Panc1 (cell line): ENCODE data around the gene HS3ST2. TPM values are rescaled to one million over a fixed set of nuclear protein-coding genes. Genes with fewer than 3 reads are reported as not detected.

Source experiments
- ATAC-seq: fragments of 200-7000 bp; cut with Tn5 transposase; 2 replicates; pipeline ENCODE4 v1.9.1; 2020; ENCODE audit warnings: mild to moderate bottlenecking, moderate library complexity
- BruUV-seq: library from RNA; stranded (reverse); fragments of 400-500 nt; replicated peaks from 2 replicates; lab custom pipeline; 2021; lab: Mats Ljungman, UMichigan
- CTCF ChIA-PET: fragments of 300-600 bp; sonication (Branson Sonifier 250); formaldehyde crosslinking; loops from one replicate; lab custom pipeline; 2022; ENCODE audit warnings: antibody characterized with exemption; lab: Charles Lee
- POLR2A ChIA-PET: fragments of 300-600 bp; sonication (Branson Sonifier 250); formaldehyde crosslinking; loops from one replicate; lab custom pipeline; 2022; ENCODE audit warnings: antibody characterized with exemption; lab: Charles Lee
- DNase-seq: peaks from one replicate; pipeline ENCODE4 v3.0.0-alpha.2; 2010; ENCODE audit warnings: low read depth, low spot score
- H3K27ac ChIP-seq: 2 replicates; pipeline ENCODE4 v1.5.1; 2011; ENCODE audit warnings: mild to moderate bottlenecking, low read length, inconsistent platforms
- H3K27me3 ChIP-seq: fragments of 200-500 bp; sonication (Bioruptor generic); 2 replicates; pipeline ENCODE4 v1.6.0; 2014; ENCODE audit warnings: low read length, inconsistent platforms; ENCODE audit not compliant: control insufficient read depth, insufficient read depth
- H3K36me3 ChIP-seq: fragments of 200-500 bp; sonication (Bioruptor generic); 2 replicates; pipeline ENCODE4 v1.5.1; 2014; ENCODE audit warnings: inconsistent platforms, mild to moderate bottlenecking, low read length, moderate library complexity; ENCODE audit not compliant: control insufficient read depth, insufficient read depth
- H3K4me1 ChIP-seq: 2 replicates; pipeline ENCODE4 v1.5.1; 2011; ENCODE audit warnings: inconsistent platforms, mild to moderate bottlenecking, low read length, moderate library complexity; ENCODE audit not compliant: control insufficient read depth, insufficient read depth
- H3K4me3 ChIP-seq, 2 experiments: 2 replicates each; pipeline ENCODE4 v1.5.1; 2011 to 2012; ENCODE audit warnings: low read depth in 2 of 2, low read length in 2 of 2, mild to moderate bottlenecking in 2 of 2, inconsistent platforms in 1 of 2, moderate library complexity in 1 of 2
- H3K9me3 ChIP-seq: fragments of 200-500 bp; sonication (Bioruptor generic); 2 replicates; pipeline ENCODE4 v1.5.1; 2014; ENCODE audit warnings: low read depth, mild to moderate bottlenecking, inconsistent platforms, low read length, moderate library complexity; ENCODE audit not compliant: control insufficient read depth, insufficient read depth
- POLR2AphosphoS5 ChIP-seq: IDR thresholded peaks from 2 replicates; pipeline ENCODE4 v1.6.1; 2012; ENCODE audit warnings: mild to moderate bottlenecking, low read depth, low read length, moderate library complexity
- SIN3A ChIP-seq: IDR thresholded peaks from 2 replicates; pipeline ENCODE4 v1.6.1; 2012; ENCODE audit warnings: low read depth, mild to moderate bottlenecking, low read length, moderate library complexity, borderline replicate concordance; ENCODE audit not compliant: insufficient read depth
- TCF7L2 ChIP-seq: IDR thresholded peaks from 2 replicates; pipeline ENCODE4 v1.6.1; 2011; ENCODE audit warnings: mild to moderate bottlenecking, low read depth, low read length, inconsistent platforms
- in situ Hi-C: cut with HindIII; loops from 2 replicates; pipeline ENCODE4 v1.10.0; 2016; ENCODE audit warnings: low sequenced_read_pairs, low pct_unique_long_range_greater_than_20kb
- intact Hi-C: fragments of 100-400 bp; cut with micrococcal nuclease; formaldehyde crosslinking; loops from one replicate; pipeline ENCODE4 v1.10.0; 2022; ENCODE audit not compliant: unreplicated experiment
- total RNA-seq: library from RNA; stranded (reverse); gene quantifications from one replicate; pipeline ENCODE4 v1.2.1, GENCODE V29; 2021; ENCODE audit not compliant: unreplicated experiment
- TF ChIP-seq, protein P1 (sequence below), 2 experiments: IDR thresholded peaks; 2 replicates each; pipeline ENCODE4 v1.6.1; 2011 to 2012; ENCODE audit warnings: low read depth in 2 of 2, control low read depth in 1 of 2, low read length in 1 of 2, mild to moderate bottlenecking in 1 of 2, moderate library complexity in 1 of 2; ENCODE audit not compliant: insufficient read depth in 1 of 2
- TF ChIP-seq, protein P2 (sequence below): fragments of 450-650 bp; IDR thresholded peaks from 2 replicates; pipeline ENCODE4 v1.5.1; 2017; ENCODE audit warnings: mild to moderate bottlenecking

Gene HS3ST2
- total RNA-seq, 1 experiment from 2014 or later = not detected

DNA sequence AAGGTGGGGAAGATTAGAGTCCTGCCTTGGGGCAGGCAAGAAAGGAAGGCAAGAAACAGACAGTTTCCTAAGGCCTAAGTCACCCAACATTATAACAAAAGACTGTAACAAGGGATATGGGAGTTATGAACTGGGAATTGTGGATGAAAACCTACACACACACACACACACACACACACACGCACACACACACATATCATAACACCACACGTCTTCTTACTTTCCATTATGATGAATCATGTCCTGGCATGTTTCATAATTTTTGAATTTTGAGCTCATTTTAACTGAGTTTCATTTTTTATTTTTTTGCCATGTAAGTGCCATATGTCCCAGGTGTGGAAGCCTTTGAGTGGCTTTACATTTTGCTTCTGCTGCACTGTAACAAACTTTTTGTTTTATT is 29.9 kb downstream of the HS3ST2 start:
- no peaks in the 10 kb centered on the region for H3K36me3 ChIP-seq
- BruUV-seq = no TSS peak
- DNase-seq (no peak), ATAC-seq (no peak)
- H3K4me1 ChIP-seq = no peaks in the 10 kb centered on the region
- no peaks in the 10 kb centered on the region for H3K9me3 ChIP-seq
- no peak for TF ChIP-seq SIN3A
- TF ChIP-seq, protein P1, sequence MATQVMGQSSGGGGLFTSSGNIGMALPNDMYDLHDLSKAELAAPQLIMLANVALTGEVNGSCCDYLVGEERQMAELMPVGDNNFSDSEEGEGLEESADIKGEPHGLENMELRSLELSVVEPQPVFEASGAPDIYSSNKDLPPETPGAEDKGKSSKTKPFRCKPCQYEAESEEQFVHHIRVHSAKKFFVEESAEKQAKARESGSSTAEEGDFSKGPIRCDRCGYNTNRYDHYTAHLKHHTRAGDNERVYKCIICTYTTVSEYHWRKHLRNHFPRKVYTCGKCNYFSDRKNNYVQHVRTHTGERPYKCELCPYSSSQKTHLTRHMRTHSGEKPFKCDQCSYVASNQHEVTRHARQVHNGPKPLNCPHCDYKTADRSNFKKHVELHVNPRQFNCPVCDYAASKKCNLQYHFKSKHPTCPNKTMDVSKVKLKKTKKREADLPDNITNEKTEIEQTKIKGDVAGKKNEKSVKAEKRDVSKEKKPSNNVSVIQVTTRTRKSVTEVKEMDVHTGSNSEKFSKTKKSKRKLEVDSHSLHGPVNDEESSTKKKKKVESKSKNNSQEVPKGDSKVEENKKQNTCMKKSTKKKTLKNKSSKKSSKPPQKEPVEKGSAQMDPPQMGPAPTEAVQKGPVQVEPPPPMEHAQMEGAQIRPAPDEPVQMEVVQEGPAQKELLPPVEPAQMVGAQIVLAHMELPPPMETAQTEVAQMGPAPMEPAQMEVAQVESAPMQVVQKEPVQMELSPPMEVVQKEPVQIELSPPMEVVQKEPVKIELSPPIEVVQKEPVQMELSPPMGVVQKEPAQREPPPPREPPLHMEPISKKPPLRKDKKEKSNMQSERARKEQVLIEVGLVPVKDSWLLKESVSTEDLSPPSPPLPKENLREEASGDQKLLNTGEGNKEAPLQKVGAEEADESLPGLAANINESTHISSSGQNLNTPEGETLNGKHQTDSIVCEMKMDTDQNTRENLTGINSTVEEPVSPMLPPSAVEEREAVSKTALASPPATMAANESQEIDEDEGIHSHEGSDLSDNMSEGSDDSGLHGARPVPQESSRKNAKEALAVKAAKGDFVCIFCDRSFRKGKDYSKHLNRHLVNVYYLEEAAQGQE (IDR thresholded peaks at IDR 0.05; ENCODE audit: insufficient read depth in 1 of 2, low read depth in 2 of 2, low read length in 1 of 2) = no peak
- TF ChIP-seq, protein P2, sequence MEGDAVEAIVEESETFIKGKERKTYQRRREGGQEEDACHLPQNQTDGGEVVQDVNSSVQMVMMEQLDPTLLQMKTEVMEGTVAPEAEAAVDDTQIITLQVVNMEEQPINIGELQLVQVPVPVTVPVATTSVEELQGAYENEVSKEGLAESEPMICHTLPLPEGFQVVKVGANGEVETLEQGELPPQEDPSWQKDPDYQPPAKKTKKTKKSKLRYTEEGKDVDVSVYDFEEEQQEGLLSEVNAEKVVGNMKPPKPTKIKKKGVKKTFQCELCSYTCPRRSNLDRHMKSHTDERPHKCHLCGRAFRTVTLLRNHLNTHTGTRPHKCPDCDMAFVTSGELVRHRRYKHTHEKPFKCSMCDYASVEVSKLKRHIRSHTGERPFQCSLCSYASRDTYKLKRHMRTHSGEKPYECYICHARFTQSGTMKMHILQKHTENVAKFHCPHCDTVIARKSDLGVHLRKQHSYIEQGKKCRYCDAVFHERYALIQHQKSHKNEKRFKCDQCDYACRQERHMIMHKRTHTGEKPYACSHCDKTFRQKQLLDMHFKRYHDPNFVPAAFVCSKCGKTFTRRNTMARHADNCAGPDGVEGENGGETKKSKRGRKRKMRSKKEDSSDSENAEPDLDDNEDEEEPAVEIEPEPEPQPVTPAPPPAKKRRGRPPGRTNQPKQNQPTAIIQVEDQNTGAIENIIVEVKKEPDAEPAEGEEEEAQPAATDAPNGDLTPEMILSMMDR = no peak
- no peak for TF ChIP-seq POLR2AphosphoS5
- TF ChIP-seq TCF7L2 = no peak
- in situ Hi-C loops = no loop called here
- intact Hi-C loops = no loop called here
- ChIA-PET CTCF (no interaction called here), POLR2A (no interaction called here)
- no peak overlapping the region for H3K27ac ChIP-seq
- peaks cover 22% of the 10 kb centered on the region for H3K27me3 ChIP-seq
- no peak overlapping the region for H3K4me3 ChIP-seq

DNA sequence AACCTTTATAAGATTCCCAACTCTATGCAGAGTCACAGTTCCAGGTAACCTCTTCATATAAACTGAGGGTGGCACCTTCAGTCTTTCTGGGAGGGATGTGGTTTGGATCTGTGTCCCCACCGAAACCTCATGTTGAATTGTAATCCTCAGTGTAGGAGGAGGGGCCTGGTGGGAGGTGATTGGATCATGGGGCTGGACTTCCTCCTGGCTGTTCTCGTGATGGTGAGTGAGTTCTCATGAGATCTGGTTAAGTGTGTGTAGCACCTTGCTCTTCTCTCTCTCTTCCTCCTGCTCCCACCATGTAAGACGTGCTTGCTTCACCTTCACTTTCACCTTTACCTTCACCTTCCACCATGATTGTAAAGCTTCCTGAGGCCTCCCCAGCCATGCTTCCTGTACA is 30.5 kb downstream of the HS3ST2 start:
- ATAC-seq (no peak), DNase-seq (no peak)
- no peaks in the 10 kb centered on the region for H3K4me1 ChIP-seq
- H3K4me3 ChIP-seq = no peak overlapping the region
- H3K27ac ChIP-seq = no peak overlapping the region
- no peaks in the 10 kb centered on the region for H3K9me3 ChIP-seq
- intact Hi-C loops (no loop called here), in situ Hi-C loops (no loop called here)
- CTCF ChIA-PET = no interaction called here
- TF ChIP-seq SIN3A (no peak), TCF7L2 (no peak), POLR2AphosphoS5 (no peak)
- TF ChIP-seq, protein P2 = no peak
- TF ChIP-seq, protein P1 (IDR thresholded peaks at IDR 0.05; ENCODE audit: insufficient read depth in 1 of 2, low read depth in 2 of 2, low read length in 1 of 2) = no peak
- no TSS peak for BruUV-seq
- H3K27me3 ChIP-seq = peaks cover 27% of the 10 kb centered on the region
- POLR2A ChIA-PET = no interaction called here
- no peaks in the 10 kb centered on the region for H3K36me3 ChIP-seq
